K562 (cell line): ENCODE results near the gene B3GALT4. TPM values are rescaled to one million over a fixed set of nuclear protein-coding genes. Genes with fewer than 3 reads are reported as not detected.

Experiments
- ARNT ChIP-seq, 2 experiments: fragments of 450-650 bp; IDR thresholded peaks; 2 replicates each; pipeline ENCODE4 v1.6.1; 2016; ENCODE audit warnings: mild to moderate bottlenecking in 1 of 2
- CHCHD3 ChIP-seq: fragments of 250-450 bp; sonication (Bioruptor Pico); IDR thresholded peaks from 2 replicates; pipeline ENCODE4 v2.1.2; 2022; ENCODE audit warnings: mild to moderate bottlenecking
- E2F8 ChIP-seq: fragments of 450-650 bp; IDR thresholded peaks from 2 replicates; pipeline ENCODE4 v1.7.1; 2018; ENCODE audit warnings: mild to moderate bottlenecking, low read depth; ENCODE audit not compliant: partially characterized antibody
- ELF2 ChIP-seq: fragments of 250-450 bp; sonication (Bioruptor Pico); IDR thresholded peaks from 2 replicates; pipeline ENCODE4 v1.5.0; 2021; ENCODE audit warnings: mild to moderate bottlenecking
- HDAC6 ChIP-seq: IDR thresholded peaks from 2 replicates; pipeline ENCODE4 v1.6.1; 2012; ENCODE audit warnings: low read depth, mild to moderate bottlenecking, control low read depth, inconsistent platforms, low read length, moderate library complexity
- HMG20A ChIP-seq: fragments of 450-650 bp; formaldehyde crosslinking; conservative IDR thresholded peaks from 2 replicates; pipeline ENCODE4 v1.4.0; 2020; ENCODE audit warnings: mild to moderate bottlenecking, mixed read lengths
- IFI16 ChIP-seq: fragments of 250-450 bp; sonication (Bioruptor Pico); IDR thresholded peaks from 2 replicates; pipeline ENCODE4 v2.1.2; 2022; ENCODE audit warnings: mild to moderate bottlenecking, inconsistent platforms
- MXD1 ChIP-seq: fragments of 250-450 bp; sonication (Bioruptor Pico); IDR thresholded peaks from 2 replicates; pipeline ENCODE4 v1.8.0; 2021; ENCODE audit warnings: borderline replicate concordance, mild to moderate bottlenecking, moderate library complexity; ENCODE audit not compliant: poor library complexity, severe bottlenecking
- NFXL1 ChIP-seq: fragments of 450-650 bp; formaldehyde crosslinking; IDR thresholded peaks from 2 replicates; pipeline ENCODE4 v1.4.0; 2021; ENCODE audit warnings: mild to moderate bottlenecking
- PYGO2 ChIP-seq: fragments of 450-650 bp; IDR thresholded peaks from 2 replicates; pipeline ENCODE4 v1.6.1; 2016; ENCODE audit warnings: mild to moderate bottlenecking, missing genetic modification characterization, moderate library complexity, missing compliant biosample characterization
- RFX1 ChIP-seq: fragments of 450-650 bp; IDR thresholded peaks from 2 replicates; pipeline ENCODE4 v1.6.1; 2016; ENCODE audit warnings: mild to moderate bottlenecking, moderate library complexity
- SMAD1 ChIP-seq: fragments of 150-350 bp; IDR thresholded peaks from 2 replicates; pipeline ENCODE4 v1.6.1; 2014; ENCODE audit warnings: low read length, low read depth; ENCODE audit not compliant: partially characterized antibody
- SNRNP70 ChIP-seq: fragments of 200-400 bp; formaldehyde crosslinking; optimal IDR thresholded peaks from 2 replicates; pipeline ENCODE3; 2017; ENCODE audit warnings: low read depth, low read length
- SPI1 ChIP-seq: IDR thresholded peaks from 2 replicates; pipeline ENCODE4 v1.6.1; 2011; ENCODE audit warnings: low read depth, low read length, control low read depth, borderline replicate concordance
- SRSF3 ChIP-seq: fragments of 200-400 bp; formaldehyde crosslinking; IDR thresholded peaks from 2 replicates; pipeline ENCODE4 v1.6.1; 2016; ENCODE audit warnings: mild to moderate bottlenecking, low read length, moderate library complexity; ENCODE audit not compliant: insufficient read depth
- ZNF134 ChIP-seq: fragments of 250-450 bp; sonication (Bioruptor Pico); conservative IDR thresholded peaks from 2 replicates; pipeline ENCODE4 v1.4.0; 2020
- ZNF436 ChIP-seq: fragments of 250-450, 450-650 bp; sonication (Bioruptor Pico); formaldehyde crosslinking; IDR thresholded peaks from 2 replicates; pipeline ENCODE4 v1.7.0; 2020; ENCODE audit warnings: mild to moderate bottlenecking
- ZNF57 ChIP-seq: fragments of 450-650 bp; formaldehyde crosslinking; IDR thresholded peaks from 2 replicates; pipeline ENCODE4 v1.4.0; 2020; ENCODE audit warnings: mild to moderate bottlenecking, moderate library complexity
- ZNF583 ChIP-seq: fragments of 250-450 bp; sonication (Bioruptor Pico); IDR thresholded peaks from 2 replicates; pipeline ENCODE4 v1.4.0; 2020
- ZNF639 ChIP-seq, 2 experiments: fragments of 200-800 bp in 1 of 2; sonication (Bioruptor generic) in 1 of 2; sonication (generic) in 1 of 2; formaldehyde crosslinking in 1 of 2; IDR thresholded peaks in 1 of 2; conservative IDR thresholded peaks in 1 of 2; 2 replicates each; pipeline versions ENCODE4 v1.5.0 to v1.6.1; 2016 to 2020; ENCODE audit warnings: missing compliant biosample characterization in 1 of 2, missing genetic modification characterization in 1 of 2, missing genetic modification reagents in 1 of 2
- ZNF764 ChIP-seq: fragments of 250-450 bp; sonication (Bioruptor Pico); IDR thresholded peaks from 2 replicates; pipeline ENCODE4 v1.4.0; 2020; ENCODE audit warnings: low read depth, mild to moderate bottlenecking, moderate library complexity
- polyA plus RNA-seq, 8 experiments: library from polyadenylated mRNA; depleted of rRNA in 4 of 8; stranded (reverse) in 5 of 8; unstranded in 3 of 8; fragments of >200 nt; fragmentation: Nextera tagmentation in 2 of 8; fragmentation: Illumina TruSeq in 1 of 8; extraction: Ambion mirVana in 2 of 8; extraction: Trizol in 1 of 8; gene quantifications; 2 replicates each; pipeline versions ENCODE4 v1.2.1 to v1.2.3, GENCODE V29; 2011 to 2014; ENCODE audit warnings: inconsistent platforms in 1 of 8, missing spikeins in 1 of 8
- total RNA-seq, 7 experiments: library from RNA; depleted of rRNA in 6 of 7; stranded (reverse); fragments of >200 nt in 6 of 7; fragmentation: Illumina TruSeq in 2 of 7; extraction: Trizol in 2 of 7; gene quantifications; 2 replicates each; pipeline versions ENCODE4 v1.2.1 to v1.2.3, GENCODE V29; 2011 to 2021; ENCODE audit warnings: low replicate concordance in 1 of 7
- TF ChIP-seq, protein P1 (sequence below): fragments of 250-450 bp; sonication (Bioruptor Pico); IDR thresholded peaks from 2 replicates; pipeline ENCODE4 v1.4.0; 2020; ENCODE audit warnings: mild to moderate bottlenecking

The B3GALT4 gene
- total and polyA plus RNA-seq, 9 of the 15 experiments (the other 6 are each of a cell fraction or from before 2014, with no cell fraction given) = 0.11 to 1.3 (median 0.53) TPM; not detected in 1

DNA sequence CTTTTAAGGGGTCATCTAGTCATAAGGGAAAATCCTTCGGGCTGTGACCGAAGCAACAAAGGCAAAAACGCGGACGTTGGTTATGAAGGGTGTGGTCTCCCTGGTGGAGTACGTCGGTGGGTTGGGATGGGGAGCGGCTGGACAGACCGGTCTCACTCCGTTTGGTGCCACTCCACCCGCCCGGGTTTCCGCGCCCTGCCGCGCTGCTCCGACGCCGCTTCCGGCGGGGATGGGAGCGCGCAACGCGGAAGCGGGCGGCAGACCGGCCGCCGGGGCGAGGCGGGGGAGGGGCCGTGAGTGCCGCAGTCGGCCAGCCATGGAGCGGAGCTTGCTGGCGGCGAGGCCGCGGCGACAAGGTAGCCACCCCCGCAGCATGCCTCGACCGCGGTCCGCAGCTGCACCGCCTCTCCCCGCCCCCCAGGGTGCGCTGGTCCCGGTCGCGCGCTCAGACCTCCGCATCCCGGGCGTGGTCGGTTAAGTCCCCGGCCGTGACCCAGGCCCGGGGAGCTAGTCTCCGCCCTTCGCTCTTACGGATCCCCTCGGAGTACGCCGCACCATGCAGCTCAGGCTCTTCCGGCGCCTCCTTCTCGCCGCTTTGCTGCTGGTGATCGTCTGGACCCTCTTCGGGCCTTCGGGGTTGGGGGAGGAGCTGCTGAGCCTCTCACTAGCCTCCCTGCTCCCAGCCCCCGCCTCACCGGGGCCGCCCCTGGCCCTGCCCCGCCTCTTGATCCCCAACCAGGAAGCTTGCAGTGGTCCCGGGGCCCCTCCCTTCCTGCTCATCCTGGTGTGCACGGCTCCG lies at the start of gene B3GALT4 (continued):
- no peak for TF ChIP-seq RFX1
- TF ChIP-seq HDAC6 = 0 out of 2 replicates have a peak, but pooled peaks have one; percentile 8
- TF ChIP-seq E2F8 = peak; percentile 82
- no peak for TF ChIP-seq MXD1 (CRISPR knock-in tag)
- peak; percentile 94 for TF ChIP-seq ELF2 (CRISPR knock-in tag)
- TF ChIP-seq SNRNP70 = peak; percentile 85
- peak; percentile 13; the same call in 1 of the 2 replicates for TF ChIP-seq NFXL1 (CRISPR knock-in tag)
- no peak for TF ChIP-seq IFI16 (CRISPR knock-in tag)
- TF ChIP-seq PYGO2 = no peak
- TF ChIP-seq SPI1 = 0 out of 2 replicates have a peak, but pooled peaks have one; percentile 2
- no peak for TF ChIP-seq SRSF3
- TF ChIP-seq, protein P1, sequence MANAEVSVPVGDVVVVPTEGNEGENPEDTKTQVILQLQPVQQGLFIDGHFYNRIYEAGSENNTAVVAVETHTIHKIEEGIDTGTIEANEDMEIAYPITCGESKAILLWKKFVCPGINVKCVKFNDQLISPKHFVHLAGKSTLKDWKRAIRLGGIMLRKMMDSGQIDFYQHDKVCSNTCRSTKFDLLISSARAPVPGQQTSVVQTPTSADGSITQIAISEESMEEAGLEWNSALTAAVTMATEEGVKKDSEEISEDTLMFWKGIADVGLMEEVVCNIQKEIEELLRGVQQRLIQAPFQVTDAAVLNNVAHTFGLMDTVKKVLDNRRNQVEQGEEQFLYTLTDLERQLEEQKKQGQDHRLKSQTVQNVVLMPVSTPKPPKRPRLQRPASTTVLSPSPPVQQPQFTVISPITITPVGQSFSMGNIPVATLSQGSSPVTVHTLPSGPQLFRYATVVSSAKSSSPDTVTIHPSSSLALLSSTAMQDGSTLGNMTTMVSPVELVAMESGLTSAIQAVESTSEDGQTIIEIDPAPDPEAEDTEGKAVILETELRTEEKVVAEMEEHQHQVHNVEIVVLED (CRISPR knock-in tag) = no peak; the same call in 1 of the 2 replicates
- TF ChIP-seq SMAD1 = peak; percentile 41
- peak; percentile 74 for TF ChIP-seq ZNF57 (CRISPR knock-in tag)
- no peak for TF ChIP-seq ZNF134 (CRISPR knock-in tag)
- TF ChIP-seq ZNF583 (CRISPR knock-in tag) = peak; percentile 73; the same call in 1 of the 2 replicates
- no peak for TF ChIP-seq ARNT (IDR thresholded peaks at IDR 0.05)
- TF ChIP-seq HMG20A (CRISPR knock-in tag) = no peak
- TF ChIP-seq ZNF639 (CRISPR knock-in tag; conservative IDR thresholded peaks at IDR 0.05 in 1 of 2, IDR thresholded peaks at IDR 0.05 in 1 of 2) = peak in 1 of 2 experiments; percentile 99; a peak in 2 of 4 replicates
- TF ChIP-seq ZNF764 = peak; percentile 25; the same call in 1 of the 2 replicates
- no peak; the same call in none of the 2 replicates for TF ChIP-seq ZNF436 (CRISPR knock-in tag)
- 0 out of 2 replicates have a peak, but pooled peaks have one; percentile 75 for TF ChIP-seq CHCHD3 (CRISPR knock-in tag)
